IPS-20b (cell line): ENCODE data around the gene TPP1.

Experiments used
- H3K27ac ChIP-seq: one replicate; pipeline ENCODE4 v1.5.1; 2013; ENCODE audit warnings: low read length
- H3K27me3 ChIP-seq: 2 replicates; pipeline ENCODE4 v1.6.1; 2013; ENCODE audit warnings: mild to moderate bottlenecking, low read length, inconsistent platforms; ENCODE audit not compliant: insufficient read depth
- H3K36me3 ChIP-seq: 2 replicates; pipeline ENCODE4 v1.6.1; 2013; ENCODE audit warnings: low read depth, mild to moderate bottlenecking, inconsistent platforms, low read length, moderate library complexity; ENCODE audit not compliant: insufficient read depth
- H3K4me1 ChIP-seq: 2 replicates; pipeline ENCODE4 v1.6.1; 2013; ENCODE audit warnings: mild to moderate bottlenecking, control low read depth, inconsistent platforms, low read length, moderate library complexity; ENCODE audit not compliant: insufficient read depth
- H3K4me3 ChIP-seq: 2 replicates; pipeline ENCODE4 v1.5.1; 2013; ENCODE audit warnings: mild to moderate bottlenecking, low read length, inconsistent platforms
- H3K9ac ChIP-seq: 2 replicates; pipeline ENCODE4 v1.6.1; 2013; ENCODE audit warnings: low read depth, mild to moderate bottlenecking, inconsistent platforms, low read length, moderate library complexity
- H3K9me3 ChIP-seq: 2 replicates; pipeline ENCODE4 v1.6.1; 2013; ENCODE audit warnings: mild to moderate bottlenecking, low read depth, low read length, inconsistent platforms; ENCODE audit not compliant: insufficient read depth

TPP1 gene

DNA sequence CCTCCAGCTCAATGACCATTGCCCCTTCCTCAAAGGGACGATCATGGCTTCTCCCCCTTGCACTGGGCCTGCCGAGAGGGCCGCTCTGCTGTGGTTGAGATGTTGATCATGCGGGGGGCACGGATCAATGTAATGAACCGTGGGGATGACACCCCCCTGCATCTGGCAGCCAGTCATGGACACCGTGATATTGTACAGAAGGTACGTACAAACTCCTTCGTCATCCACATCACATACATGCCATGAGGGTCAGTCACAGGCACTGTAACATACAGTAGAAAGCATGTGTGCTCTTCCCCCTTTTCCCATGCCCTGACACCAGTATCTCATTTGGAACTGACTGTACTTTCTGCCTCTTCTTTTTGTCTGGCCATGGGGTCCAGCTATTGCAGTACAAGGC, 11.2 kb downstream of the TPP1 start:
- Histone ChIP-seq H3K4me1 (peaks cover 19% of the 10 kb centered on the region), H3K27me3 (no peaks in the 10 kb centered on the region), H3K9ac (no peak overlapping the region), H3K4me3 (no peak overlapping the region), H3K9me3 (no peaks in the 10 kb centered on the region), H3K36me3 (peaks cover 51% of the 10 kb centered on the region), H3K27ac (peak overlapping the region; percentile 95)

DNA sequence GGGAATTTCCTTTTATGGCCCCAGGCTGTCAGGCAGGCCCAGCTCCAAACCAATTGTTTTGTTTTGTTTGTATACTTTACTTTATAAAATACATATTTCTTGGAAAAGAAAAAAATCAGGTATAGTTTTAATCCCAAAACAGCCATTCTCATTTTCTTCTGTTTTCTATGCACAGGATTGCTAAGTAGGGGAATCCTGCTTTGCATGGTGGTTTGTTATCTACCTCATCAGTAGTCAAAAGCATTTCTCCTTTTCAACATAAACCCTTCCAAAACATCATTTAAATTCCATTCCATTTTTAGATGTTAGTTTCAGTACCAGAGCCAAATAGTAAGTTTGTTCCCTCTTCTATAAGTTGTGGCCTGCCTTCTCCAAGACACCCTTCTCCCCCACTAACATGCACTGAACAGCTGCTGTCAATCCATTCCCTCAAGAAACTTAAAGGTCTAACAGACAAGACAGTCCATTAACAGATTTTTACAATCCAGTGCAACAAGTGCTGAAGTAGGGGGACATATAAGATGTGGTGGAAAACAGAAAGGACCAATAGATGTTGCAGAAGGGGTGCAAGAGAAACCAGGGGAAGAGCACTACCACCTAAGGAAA, 11.9 kb downstream of the TPP1 start:
- Histone ChIP-seq H3K9ac (peak overlapping the region; percentile 70; the same call in 1 of the 2 replicates), H3K36me3 (peaks cover 51% of the 10 kb centered on the region), H3K27me3 (no peaks in the 10 kb centered on the region), H3K27ac (peak overlapping the region; percentile 95), H3K4me1 (peaks cover 21% of the 10 kb centered on the region), H3K4me3 (peak overlapping the region; percentile 31; the same call in 1 of the 2 replicates), H3K9me3 (no peaks in the 10 kb centered on the region)

DNA sequence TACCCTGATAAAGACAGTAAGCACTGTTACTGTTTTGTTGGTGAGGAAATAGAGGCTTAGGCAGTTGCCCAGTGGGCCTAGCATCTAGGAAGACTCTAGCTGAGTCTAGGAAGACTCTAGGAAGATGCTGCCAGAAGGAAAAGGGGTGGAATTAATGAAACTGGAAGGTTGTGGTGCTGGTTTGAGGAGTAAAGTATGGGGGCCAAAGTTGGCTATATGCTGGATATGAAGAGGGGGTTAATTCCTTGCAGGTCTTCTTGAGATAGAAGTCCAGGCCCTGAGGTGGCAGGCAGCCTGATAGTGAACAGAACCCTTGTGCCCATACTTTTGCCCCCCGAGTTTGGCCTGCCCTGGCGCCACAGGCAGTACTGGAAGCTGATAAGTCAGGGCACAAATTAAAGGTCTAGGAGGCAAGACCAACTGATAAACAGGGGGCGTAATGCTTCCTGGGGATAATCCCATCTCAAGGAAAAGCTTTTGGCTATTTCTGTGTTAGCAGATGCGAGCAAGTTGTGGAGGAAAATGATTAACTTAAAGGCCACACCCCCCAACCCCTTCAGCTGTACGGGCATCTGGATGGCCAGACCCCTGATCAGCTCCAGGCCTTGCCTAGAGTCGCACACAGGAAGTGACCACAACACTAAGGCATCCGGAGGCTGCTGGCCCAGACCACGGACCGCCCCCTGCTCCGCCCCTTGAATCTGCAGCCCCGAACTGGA, 12.6 kb downstream of the TPP1 start:
- H3K27me3 ChIP-seq, result no peaks in the 10 kb centered on the region
- peak overlapping the region; percentile 80 for H3K27ac ChIP-seq
- peak overlapping the region; percentile 18; the same call in 1 of the 2 replicates for H3K4me3 ChIP-seq
- H3K4me1 ChIP-seq, result peaks cover 21% of the 10 kb centered on the region
- peaks cover 54% of the 10 kb centered on the region for H3K36me3 ChIP-seq
- H3K9me3 ChIP-seq, result no peaks in the 10 kb centered on the region
- H3K9ac ChIP-seq, result peak overlapping the region; percentile 75; the same call in 1 of the 2 replicates

DNA sequence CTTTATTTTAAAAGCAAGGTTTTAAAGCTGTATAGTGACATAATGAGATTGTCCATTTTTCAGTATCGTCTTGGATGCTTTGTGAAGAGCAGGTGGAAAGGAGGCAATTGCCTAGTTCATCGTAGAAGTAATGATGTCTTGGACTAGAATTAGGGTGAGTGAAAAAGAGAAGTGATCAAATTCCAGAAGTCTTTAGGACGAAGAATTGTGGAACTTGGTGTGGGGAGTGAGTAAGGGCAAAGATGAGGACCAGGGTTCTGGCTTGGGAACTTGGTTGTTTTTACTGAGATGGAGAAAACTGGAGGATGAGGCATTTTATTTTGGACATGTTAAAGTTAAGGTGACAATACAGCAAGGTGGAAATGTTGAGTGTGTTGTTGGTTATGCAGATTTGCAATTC, 14.4 kb downstream of the TPP1 start:
- H3K27ac ChIP-seq, result no peak overlapping the region
- peak overlapping the region; percentile 84 for H3K4me3 ChIP-seq
- H3K27me3 ChIP-seq, result no peaks in the 10 kb centered on the region
- H3K36me3 ChIP-seq, result peaks cover 56% of the 10 kb centered on the region
- no peaks in the 10 kb centered on the region for H3K9me3 ChIP-seq
- H3K4me1 ChIP-seq, result peaks cover 21% of the 10 kb centered on the region
- H3K9ac ChIP-seq, result peak overlapping the region; percentile 90; the same call in 1 of the 2 replicates

DNA sequence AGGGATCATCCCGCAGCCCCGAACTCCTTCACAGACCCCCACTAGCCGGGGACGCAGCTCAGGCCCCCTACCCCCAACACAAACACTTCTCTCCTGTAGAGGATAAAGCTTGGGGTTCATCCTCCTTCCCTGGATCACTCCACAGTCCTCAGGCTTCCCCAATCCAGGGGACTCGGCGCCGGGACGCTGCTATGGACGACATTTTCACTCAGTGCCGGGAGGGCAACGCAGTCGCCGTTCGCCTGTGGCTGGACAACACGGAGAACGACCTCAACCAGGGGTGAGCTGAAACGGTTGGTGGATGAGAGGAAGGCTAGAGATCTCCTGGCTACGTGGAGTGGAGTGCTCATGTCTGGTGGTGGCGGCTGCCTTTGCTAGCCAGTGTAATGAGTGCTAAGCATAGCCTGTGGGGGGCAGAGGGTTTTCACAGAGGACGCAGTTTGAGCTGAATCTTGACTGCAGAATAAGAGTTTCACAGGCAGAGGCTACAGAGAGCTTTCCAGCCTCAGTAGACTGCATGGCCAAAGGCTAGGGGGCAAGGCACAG, 15.1 kb downstream of the TPP1 start:
- H3K9me3 ChIP-seq, result no peaks in the 10 kb centered on the region
- H3K27ac ChIP-seq, result peak overlapping the region; percentile 63
- no peaks in the 10 kb centered on the region for H3K27me3 ChIP-seq
- H3K4me3 ChIP-seq, result peak overlapping the region; percentile 84
- peak overlapping the region; percentile 90 for H3K9ac ChIP-seq
- peaks cover 21% of the 10 kb centered on the region for H3K4me1 ChIP-seq
- H3K36me3 ChIP-seq, result peaks cover 56% of the 10 kb centered on the region

DNA sequence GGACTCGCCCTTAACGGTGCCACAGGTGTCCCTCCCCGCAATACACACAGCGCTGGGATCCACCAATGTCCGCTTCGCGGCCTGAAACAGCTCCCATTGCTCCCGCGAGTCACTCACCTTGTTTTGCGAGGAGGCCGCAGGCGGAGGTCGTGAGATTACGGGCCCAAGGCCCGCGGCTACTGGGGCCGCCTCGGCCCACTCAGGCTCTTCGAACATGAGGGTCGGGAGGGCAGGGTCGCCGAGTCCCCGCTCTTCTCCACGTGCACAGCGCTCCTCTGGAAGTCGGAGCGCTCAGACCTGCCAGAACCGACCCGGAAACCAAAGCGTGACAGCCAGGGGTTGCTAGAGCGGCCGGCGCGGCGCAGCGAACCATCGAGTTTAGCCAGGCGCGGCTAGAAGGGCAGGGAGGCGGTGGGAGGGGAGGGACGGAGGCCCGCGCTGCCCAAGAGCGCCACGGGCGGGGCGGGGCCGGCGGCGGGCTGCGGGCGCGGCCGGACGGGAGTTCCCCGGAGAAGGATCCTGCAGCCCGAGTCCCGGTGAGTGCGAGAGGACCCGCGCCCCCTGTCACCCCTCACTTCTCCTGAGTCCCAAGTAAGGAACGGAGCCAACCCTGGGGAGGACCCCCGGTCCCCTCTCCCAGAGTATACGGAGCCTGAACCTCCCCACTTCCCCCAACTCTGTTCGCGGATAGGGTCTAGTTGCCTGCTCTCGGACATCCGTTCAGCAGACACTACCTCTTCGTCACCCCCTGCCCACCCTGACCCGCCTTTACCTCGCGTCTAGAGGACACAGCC, 15.7 kb downstream of the TPP1 start, which contains the start of the genes ILK and RRP8:
Gene ILK, plus strand, starts transcription at position 488 of the 794 bp plus-strand sequence. CDS start 498 bp downstream, outside the sequence.
Gene RRP8, minus strand, starts transcription at position 330 of the 794 bp plus-strand sequence. Its CDS starts 114 bp downstream, at position 216.
- Histone ChIP-seq H3K36me3 (peaks cover 55% of the 10 kb centered on the region), H3K27ac (peak within 1 kb of the TSS; percentile 63), H3K4me1 (peaks cover 21% of the 10 kb centered on the region), H3K4me3 (peak within 1 kb of the TSS; percentile 84), H3K27me3 (no peaks in the 10 kb centered on the region), H3K9ac (peak within 1 kb of the TSS; percentile 90), H3K9me3 (no peaks in the 10 kb centered on the region)

DNA sequence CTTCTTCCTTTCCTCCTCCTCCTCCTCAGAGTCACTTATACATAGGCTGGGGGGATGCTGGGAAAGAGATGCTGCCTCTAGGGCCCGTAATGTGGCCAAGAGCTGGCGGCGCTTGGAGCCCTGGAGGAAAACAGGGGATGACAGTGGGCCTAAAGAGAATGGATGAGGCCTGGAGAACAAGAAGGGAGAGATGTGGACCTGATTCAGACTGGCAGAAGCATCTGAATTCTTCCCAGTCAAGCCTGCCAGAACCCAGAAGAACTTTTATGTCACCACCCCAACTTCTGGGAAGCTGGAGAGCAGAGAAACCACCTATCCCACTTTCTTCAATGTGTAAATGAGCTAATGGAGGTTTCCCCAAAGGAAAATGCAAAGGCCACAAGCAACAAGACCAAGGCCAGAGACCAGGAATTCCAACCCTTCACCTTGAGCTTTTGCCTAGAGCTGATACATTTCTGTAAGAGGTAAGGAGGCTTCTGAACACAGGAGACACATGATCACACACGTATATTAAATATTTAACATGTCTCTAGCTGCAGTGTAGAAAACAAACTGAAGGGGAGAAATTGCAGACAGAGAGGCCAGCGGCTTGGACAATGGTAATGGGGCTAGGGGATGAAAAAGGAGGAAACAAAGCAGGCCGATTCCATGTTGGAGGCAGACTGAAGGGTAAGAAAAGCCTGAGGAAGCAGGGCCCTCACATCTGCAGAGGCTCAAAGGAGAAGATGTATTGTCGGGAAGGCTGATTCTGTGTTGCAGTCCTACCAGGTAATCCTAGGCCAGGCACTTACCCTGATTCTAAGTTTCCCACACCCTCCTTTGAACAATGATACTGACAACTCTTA, 16.9 kb downstream of the TPP1 start:
- Histone ChIP-seq H3K27me3 (no peaks in the 10 kb centered on the region), H3K27ac (no peak overlapping the region), H3K4me1 (peaks cover 17% of the 10 kb centered on the region), H3K9me3 (no peaks in the 10 kb centered on the region), H3K36me3 (peaks cover 55% of the 10 kb centered on the region), H3K4me3 (peak overlapping the region; percentile 84), H3K9ac (peak overlapping the region; percentile 90)

DNA sequence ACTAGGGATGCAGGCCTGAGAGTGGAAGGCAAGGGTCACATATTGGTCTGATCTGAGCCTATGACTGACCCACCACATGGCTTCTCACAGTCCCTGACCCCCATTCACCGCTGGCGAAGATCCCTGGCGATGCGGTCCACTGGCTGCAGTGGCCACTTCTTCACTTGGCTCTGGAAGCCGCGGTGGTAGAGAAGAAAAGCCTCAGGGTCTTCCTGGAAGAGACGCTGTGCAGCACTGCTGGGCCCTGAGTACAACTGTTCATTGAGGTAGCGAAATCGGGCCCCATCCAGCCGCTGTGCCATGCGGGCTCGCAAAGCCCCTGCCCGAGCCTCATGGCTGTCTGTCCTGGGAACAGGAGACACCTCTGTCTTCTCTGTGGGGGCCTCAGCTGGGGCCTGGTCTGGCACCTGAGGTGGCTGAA, 18.2 kb downstream of the TPP1 start:
- Histone ChIP-seq H3K27me3 (no peaks in the 10 kb centered on the region), H3K27ac (no peak overlapping the region), H3K4me1 (peaks cover 9% of the 10 kb centered on the region), H3K4me3 (no peak overlapping the region), H3K9me3 (no peaks in the 10 kb centered on the region), H3K36me3 (peaks cover 58% of the 10 kb centered on the region), H3K9ac (no peak overlapping the region)

DNA sequence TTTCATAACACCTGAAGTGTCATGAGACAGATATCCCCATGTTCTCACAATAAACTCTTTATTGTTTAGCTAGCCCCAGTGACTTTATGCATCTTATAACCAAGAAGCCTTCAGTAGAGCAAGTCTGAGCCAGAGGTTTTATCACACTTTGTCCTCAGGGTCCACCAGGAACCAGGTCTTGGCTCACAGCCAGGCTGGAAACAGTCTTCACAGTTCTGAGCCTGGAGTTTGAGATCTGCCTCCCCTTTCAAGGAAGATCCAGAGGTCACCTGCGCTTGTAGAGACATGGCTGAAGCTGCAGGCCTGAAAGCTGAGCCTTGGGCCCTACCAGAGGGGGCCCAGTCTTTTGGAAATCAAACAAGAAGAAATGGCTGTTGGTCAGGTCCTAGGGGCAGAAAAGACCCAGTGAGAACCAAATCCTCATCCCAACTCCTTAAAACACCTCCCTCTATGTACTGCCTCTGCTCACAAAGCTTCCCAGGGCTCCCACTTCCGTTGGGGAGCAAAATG, 19.3 kb downstream of the TPP1 start:
- Histone ChIP-seq H3K27ac (no peak overlapping the region), H3K9ac (no peak overlapping the region), H3K27me3 (no peaks in the 10 kb centered on the region), H3K4me3 (no peak overlapping the region), H3K36me3 (peaks cover 52% of the 10 kb centered on the region), H3K4me1 (peaks cover 9% of the 10 kb centered on the region), H3K9me3 (no peaks in the 10 kb centered on the region)

DNA sequence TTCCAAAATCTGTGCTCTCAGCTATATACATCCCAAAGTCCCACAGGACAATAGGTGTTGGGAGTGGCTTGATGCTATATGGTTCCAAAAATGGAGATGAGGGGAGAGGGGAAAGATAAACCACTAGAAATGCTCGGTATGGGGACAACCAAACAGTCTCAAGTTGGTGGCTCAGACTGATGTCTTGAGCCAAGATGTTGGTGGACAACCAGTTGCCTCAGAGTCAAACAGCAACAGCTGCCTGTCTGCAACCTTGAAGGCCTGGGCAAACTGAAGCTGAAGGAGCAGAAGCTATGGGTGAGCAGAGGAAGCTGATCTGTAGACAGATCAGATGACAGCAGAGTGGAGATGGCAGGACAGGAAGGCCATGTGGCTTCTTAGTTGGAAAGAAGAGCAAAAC, 19.8 kb downstream of the TPP1 start:
- Histone ChIP-seq H3K27ac (no peak overlapping the region), H3K4me1 (peaks cover 6% of the 10 kb centered on the region; the same call in 1 of the 2 replicates), H3K9me3 (no peaks in the 10 kb centered on the region), H3K36me3 (peaks cover 53% of the 10 kb centered on the region), H3K4me3 (no peak overlapping the region), H3K9ac (no peak overlapping the region), H3K27me3 (no peaks in the 10 kb centered on the region)
